ENCODE data around the gene TIMM50. TPM values are rescaled to one million over a fixed set of nuclear protein-coding genes. Genes with fewer than 3 reads are reported as not detected.
A peak's percentile ranks its signal among the peaks of the same experiment; 100 is the strongest.

Gene TIMM50
- total and polyA plus RNA-seq, 2 of the 8 experiments (the other 6 are each of a cell fraction or from before 2014, with no cell fraction given) = 155 to 187 TPM

GRCh38 chr19:39444598-39445195, 35.9 kb upstream of the TIMM50 start:
- Histone ChIP-seq H2BK15ac (ENCODE audit: low read length) (no peak overlapping the region), H3K79me1 (ENCODE audit: low read depth, low read length) (peaks cover 10% of the 10 kb centered on the region), H3K4me3 (ENCODE audit: extremely low read depth in 1 of 4, insufficient read depth in 2 of 4, low read depth in 3 of 4, low read length in 4 of 4) (peak overlapping the region; percentile 80 to 94 (median 88)), H3K4ac (replicated peaks; ENCODE audit: insufficient read length, low read depth, low read length) (peak overlapping the region; percentile 59), H3K36me3 (ENCODE audit: control insufficient read depth in 2 of 4, insufficient read depth in 4 of 4, low read length in 3 of 4) (peaks cover 0 to 9% (median 0%) of the 10 kb centered on the region in 4 experiments; a peak in 2 of 8 replicates), H3K4me1 (replicated peaks in 1 of 4; ENCODE audit: control insufficient read depth in 3 of 4, insufficient read depth in 4 of 4, low read length in 3 of 4) (peaks cover 0 to 3% (median under 1%) of the 10 kb centered on the region in 4 experiments; a peak in 3 of 7 replicates), H2BK12ac (ENCODE audit: low read depth, low read length) (no peak overlapping the region; the same call in 1 of the 2 replicates), H3K27ac (ENCODE audit: low read depth, low read length) (peak overlapping the region; percentile 79), H3K9ac (replicated peaks in 1 of 4; ENCODE audit: extremely low read depth in 1 of 4, low read depth in 3 of 4, low read length in 3 of 4) (peak overlapping the region; percentile 85 to 94 (median 92)), H3K56ac (replicated peaks; ENCODE audit: insufficient read length, low read depth, low read length) (peak overlapping the region; percentile 36), H2AK5ac (ENCODE audit: low read depth, low read length) (peak overlapping the region; percentile 26; the same call in 1 of the 2 replicates), H3K23me2 (ENCODE audit: low read depth, low read length) (peaks cover 6% of the 10 kb centered on the region; the same call in 1 of the 2 replicates), H4K91ac (replicated peaks; ENCODE audit: insufficient read length, low read length) (peak overlapping the region; percentile 29), H4K5ac (ENCODE audit: insufficient read length, low read depth, low read length) (peak overlapping the region; percentile 57), H3K18ac (ENCODE audit: extremely low read depth, low read length) (peak overlapping the region; percentile 64), H4K20me1 (replicated peaks in 1 of 2; ENCODE audit: control insufficient read depth in 1 of 2, insufficient read depth in 2 of 2, low read length in 2 of 2) (peaks cover 10 to 12% of the 10 kb centered on the region in 2 experiments), H3K23ac (ENCODE audit: insufficient read length) (no peak overlapping the region), H2BK120ac (replicated peaks; ENCODE audit: low read depth, low read length) (no peak overlapping the region), H2BK5ac (ENCODE audit: low read depth, low read length) (0 out of 2 replicates have a peak overlapping the region, but pooled peaks have one; percentile 48), H3K79me2 (ENCODE audit: control insufficient read depth in 1 of 2, insufficient read depth in 2 of 2, low read length in 2 of 2) (peaks cover 15 to 46% of the 10 kb centered on the region in 2 experiments; a peak in 3 of 4 replicates), H3K4me2 (ENCODE audit: insufficient read depth in 1 of 2, low read depth in 2 of 2, low read length in 2 of 2) (peak overlapping the region; percentile 89 to 99), H3K14ac (ENCODE audit: insufficient read length) (no peak overlapping the region), H3K27me3 (replicated peaks in 1 of 4; ENCODE audit: control insufficient read depth in 3 of 4, extremely low read depth in 1 of 4, insufficient read depth in 3 of 4, low read length in 3 of 4) (no peaks in the 10 kb centered on the region), H2AFZ (ENCODE audit: low read length) (no peak overlapping the region), H2BK20ac (ENCODE audit: low read length) (no peak overlapping the region), H3K9me3 (ENCODE audit: insufficient read depth in 2 of 2, low read depth in 1 of 2, low read length in 1 of 2) (no peaks in the 10 kb centered on the region), H4K8ac (ENCODE audit: extremely low read depth, insufficient read depth, low read length) (peak overlapping the region; percentile 85; the same call in 1 of the 2 replicates)
- CTCF ChIA-PET (ENCODE audit: partially characterized antibody) = interaction anchor here (2.2 kb wide), 1 partner anchor 9 kb away, joined by 5 read pairs; the partner anchor contains the start of gene RPS16
- TF ChIP-seq GABPA (IDR thresholded peaks at IDR 0.05; ENCODE audit: borderline replicate concordance, insufficient read depth, low read length) (no peak), EGR1 (IDR thresholded peaks at IDR 0.05; ENCODE audit: borderline replicate concordance, low read depth, low read length) (no peak), JUND (IDR thresholded peaks at IDR 0.05; ENCODE audit: low read length) (no peak), POLR2A (IDR thresholded peaks at IDR 0.05; ENCODE audit: control extremely low read depth in 1 of 2, low read depth in 2 of 2, low read length in 2 of 2) (no peak), YY1 (IDR thresholded peaks at IDR 0.05; ENCODE audit: low read depth, low read length) (no peak), TAF1 (IDR thresholded peaks at IDR 0.05; ENCODE audit: low read depth, low read length) (no peak)
- POLR2A ChIA-PET (ENCODE audit: partially characterized antibody) = interaction anchor here (0.6 to 47.8 kb wide), 16 partner anchors 13 to 766 kb away, joined by 3 to 1154 read pairs (median 4); partner anchors contain the start of genes MED29, PAF1, PLEKHG2 and RPS16
- DNase-seq (ENCODE audit: low read depth in 1 of 2, low spot score in 2 of 2) (no peak), FAIRE-seq (no peak)
- WGBS, 2 experiments (ENCODE audit: extremely low coverage in 1 of 2, insufficient coverage in 1 of 2, insufficient read length in 1 of 2, insufficient replicate concordance in 2 of 2, low coverage in 1 of 2, low lambda C conversion rate in 2 of 2, missing lambda C conversion rate in 1 of 2) = 13% methylated on average over 17 of the region's 17 CpGs; no CpG with 5 or more reads in 1 of the 2 experiments

Measured in H1 (cell line).